ENCODE results near the gene PIK3R6. TPM values are rescaled to one million over a fixed set of nuclear protein-coding genes. Genes with fewer than 3 reads are reported as not detected.

PIK3R6 gene
- total and polyA plus RNA-seq, 2 experiments from 2014 or later = 0.11 to 0.24 TPM

DNA sequence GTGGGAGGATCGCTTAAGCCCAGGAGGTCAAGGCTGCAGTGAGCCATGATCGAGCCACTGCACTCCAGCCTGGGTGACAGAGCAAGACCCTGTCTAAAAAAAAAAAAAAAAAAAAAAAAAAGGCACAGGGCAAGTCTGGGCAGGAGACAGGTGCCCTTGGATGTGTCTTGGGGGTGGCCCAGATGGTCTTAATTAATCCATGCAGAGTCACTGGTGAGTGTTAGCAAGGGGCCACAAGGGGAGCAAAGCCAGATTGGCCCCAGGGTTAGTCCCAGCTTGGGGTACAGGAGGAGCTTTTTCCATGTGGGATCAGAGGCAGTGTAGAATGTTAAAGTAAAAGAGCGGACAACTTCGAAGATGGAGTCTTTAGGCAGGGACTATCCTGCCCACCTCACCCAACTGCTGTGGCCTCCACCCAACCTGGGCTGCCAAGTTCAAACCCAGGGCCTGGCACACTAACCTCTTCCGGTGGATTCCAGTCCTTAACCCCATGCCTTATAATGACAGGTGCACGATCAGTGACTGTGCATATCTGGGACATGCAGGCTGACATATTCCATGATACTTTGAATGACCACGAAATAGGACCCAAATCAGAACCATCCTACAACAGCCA lies 36.1 kb downstream of the PIK3R6 start:
- TF ChIP-seq, protein P1, sequence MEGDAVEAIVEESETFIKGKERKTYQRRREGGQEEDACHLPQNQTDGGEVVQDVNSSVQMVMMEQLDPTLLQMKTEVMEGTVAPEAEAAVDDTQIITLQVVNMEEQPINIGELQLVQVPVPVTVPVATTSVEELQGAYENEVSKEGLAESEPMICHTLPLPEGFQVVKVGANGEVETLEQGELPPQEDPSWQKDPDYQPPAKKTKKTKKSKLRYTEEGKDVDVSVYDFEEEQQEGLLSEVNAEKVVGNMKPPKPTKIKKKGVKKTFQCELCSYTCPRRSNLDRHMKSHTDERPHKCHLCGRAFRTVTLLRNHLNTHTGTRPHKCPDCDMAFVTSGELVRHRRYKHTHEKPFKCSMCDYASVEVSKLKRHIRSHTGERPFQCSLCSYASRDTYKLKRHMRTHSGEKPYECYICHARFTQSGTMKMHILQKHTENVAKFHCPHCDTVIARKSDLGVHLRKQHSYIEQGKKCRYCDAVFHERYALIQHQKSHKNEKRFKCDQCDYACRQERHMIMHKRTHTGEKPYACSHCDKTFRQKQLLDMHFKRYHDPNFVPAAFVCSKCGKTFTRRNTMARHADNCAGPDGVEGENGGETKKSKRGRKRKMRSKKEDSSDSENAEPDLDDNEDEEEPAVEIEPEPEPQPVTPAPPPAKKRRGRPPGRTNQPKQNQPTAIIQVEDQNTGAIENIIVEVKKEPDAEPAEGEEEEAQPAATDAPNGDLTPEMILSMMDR (conservative IDR thresholded peaks at IDR 0.05; ENCODE audit: low read depth in 2 of 2) = no peak
- TF ChIP-seq, protein P2, sequence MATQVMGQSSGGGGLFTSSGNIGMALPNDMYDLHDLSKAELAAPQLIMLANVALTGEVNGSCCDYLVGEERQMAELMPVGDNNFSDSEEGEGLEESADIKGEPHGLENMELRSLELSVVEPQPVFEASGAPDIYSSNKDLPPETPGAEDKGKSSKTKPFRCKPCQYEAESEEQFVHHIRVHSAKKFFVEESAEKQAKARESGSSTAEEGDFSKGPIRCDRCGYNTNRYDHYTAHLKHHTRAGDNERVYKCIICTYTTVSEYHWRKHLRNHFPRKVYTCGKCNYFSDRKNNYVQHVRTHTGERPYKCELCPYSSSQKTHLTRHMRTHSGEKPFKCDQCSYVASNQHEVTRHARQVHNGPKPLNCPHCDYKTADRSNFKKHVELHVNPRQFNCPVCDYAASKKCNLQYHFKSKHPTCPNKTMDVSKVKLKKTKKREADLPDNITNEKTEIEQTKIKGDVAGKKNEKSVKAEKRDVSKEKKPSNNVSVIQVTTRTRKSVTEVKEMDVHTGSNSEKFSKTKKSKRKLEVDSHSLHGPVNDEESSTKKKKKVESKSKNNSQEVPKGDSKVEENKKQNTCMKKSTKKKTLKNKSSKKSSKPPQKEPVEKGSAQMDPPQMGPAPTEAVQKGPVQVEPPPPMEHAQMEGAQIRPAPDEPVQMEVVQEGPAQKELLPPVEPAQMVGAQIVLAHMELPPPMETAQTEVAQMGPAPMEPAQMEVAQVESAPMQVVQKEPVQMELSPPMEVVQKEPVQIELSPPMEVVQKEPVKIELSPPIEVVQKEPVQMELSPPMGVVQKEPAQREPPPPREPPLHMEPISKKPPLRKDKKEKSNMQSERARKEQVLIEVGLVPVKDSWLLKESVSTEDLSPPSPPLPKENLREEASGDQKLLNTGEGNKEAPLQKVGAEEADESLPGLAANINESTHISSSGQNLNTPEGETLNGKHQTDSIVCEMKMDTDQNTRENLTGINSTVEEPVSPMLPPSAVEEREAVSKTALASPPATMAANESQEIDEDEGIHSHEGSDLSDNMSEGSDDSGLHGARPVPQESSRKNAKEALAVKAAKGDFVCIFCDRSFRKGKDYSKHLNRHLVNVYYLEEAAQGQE (IDR thresholded peaks at IDR 0.05; ENCODE audit: unreplicated experiment) = no peak
- TF ChIP-seq POLR2AphosphoS5 (IDR thresholded peaks at IDR 0.05; ENCODE audit: low read depth) (no peak), EZH2 (IDR thresholded peaks at IDR 0.05; ENCODE audit: low read depth, unreplicated experiment) (no peak), NANOG (IDR thresholded peaks at IDR 0.05; ENCODE audit: borderline replicate concordance) (no peak), ZNF114 (CRISPR knock-in tag; IDR thresholded peaks at IDR 0.05) (no peak), CREB1 (CRISPR knock-in tag; IDR thresholded peaks at IDR 0.05; ENCODE audit: low read depth) (no peak), JUNB (IDR thresholded peaks at IDR 0.05; ENCODE audit: unreplicated experiment) (no peak)
- TF ChIP-seq, protein P3, sequence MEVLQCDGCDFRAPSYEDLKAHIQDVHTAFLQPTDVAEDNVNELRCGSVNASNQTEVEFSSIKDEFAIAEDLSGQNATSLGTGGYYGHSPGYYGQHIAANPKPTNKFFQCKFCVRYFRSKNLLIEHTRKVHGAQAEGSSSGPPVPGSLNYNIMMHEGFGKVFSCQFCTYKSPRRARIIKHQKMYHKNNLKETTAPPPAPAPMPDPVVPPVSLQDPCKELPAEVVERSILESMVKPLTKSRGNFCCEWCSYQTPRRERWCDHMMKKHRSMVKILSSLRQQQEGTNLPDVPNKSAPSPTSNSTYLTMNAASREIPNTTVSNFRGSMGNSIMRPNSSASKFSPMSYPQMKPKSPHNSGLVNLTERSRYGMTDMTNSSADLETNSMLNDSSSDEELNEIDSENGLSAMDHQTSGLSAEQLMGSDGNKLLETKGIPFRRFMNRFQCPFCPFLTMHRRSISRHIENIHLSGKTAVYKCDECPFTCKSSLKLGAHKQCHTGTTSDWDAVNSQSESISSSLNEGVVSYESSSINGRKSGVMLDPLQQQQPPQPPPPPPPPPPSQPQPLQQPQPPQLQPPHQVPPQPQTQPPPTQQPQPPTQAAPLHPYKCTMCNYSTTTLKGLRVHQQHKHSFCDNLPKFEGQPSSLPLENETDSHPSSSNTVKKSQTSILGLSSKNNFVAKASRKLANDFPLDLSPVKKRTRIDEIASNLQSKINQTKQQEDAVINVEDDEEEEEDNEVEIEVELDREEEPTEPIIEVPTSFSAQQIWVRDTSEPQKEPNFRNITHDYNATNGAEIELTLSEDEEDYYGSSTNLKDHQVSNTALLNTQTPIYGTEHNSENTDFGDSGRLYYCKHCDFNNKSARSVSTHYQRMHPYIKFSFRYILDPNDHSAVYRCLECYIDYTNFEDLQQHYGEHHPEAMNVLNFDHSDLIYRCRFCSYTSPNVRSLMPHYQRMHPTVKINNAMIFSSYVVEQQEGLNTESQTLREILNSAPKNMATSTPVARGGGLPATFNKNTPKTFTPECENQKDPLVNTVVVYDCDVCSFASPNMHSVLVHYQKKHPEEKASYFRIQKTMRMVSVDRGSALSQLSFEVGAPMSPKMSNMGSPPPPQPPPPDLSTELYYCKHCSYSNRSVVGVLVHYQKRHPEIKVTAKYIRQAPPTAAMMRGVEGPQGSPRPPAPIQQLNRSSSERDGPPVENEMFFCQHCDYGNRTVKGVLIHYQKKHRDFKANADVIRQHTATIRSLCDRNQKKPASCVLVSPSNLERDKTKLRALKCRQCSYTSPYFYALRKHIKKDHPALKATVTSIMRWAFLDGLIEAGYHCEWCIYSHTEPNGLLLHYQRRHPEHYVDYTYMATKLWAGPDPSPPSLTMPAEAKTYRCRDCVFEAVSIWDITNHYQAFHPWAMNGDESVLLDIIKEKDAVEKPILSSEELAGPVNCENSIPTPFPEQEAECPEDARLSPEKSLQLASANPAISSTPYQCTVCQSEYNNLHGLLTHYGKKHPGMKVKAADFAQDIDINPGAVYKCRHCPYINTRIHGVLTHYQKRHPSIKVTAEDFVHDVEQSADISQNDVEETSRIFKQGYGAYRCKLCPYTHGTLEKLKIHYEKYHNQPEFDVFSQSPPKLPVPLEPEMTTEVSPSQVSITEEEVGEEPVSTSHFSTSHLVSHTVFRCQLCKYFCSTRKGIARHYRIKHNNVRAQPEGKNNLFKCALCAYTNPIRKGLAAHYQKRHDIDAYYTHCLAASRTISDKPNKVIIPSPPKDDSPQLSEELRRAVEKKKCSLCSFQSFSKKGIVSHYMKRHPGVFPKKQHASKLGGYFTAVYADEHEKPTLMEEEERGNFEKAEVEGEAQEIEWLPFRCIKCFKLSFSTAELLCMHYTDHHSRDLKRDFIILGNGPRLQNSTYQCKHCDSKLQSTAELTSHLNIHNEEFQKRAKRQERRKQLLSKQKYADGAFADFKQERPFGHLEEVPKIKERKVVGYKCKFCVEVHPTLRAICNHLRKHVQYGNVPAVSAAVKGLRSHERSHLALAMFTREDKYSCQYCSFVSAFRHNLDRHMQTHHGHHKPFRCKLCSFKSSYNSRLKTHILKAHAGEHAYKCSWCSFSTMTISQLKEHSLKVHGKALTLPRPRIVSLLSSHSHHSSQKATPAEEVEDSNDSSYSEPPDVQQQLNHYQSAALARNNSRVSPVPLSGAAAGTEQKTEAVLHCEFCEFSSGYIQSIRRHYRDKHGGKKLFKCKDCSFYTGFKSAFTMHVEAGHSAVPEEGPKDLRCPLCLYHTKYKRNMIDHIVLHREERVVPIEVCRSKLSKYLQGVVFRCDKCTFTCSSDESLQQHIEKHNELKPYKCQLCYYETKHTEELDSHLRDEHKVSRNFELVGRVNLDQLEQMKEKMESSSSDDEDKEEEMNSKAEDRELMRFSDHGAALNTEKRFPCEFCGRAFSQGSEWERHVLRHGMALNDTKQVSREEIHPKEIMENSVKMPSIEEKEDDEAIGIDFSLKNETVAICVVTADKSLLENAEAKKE (CRISPR knock-in tag; IDR thresholded peaks at IDR 0.05) = no peak
- TF ChIP-seq, protein P4, sequence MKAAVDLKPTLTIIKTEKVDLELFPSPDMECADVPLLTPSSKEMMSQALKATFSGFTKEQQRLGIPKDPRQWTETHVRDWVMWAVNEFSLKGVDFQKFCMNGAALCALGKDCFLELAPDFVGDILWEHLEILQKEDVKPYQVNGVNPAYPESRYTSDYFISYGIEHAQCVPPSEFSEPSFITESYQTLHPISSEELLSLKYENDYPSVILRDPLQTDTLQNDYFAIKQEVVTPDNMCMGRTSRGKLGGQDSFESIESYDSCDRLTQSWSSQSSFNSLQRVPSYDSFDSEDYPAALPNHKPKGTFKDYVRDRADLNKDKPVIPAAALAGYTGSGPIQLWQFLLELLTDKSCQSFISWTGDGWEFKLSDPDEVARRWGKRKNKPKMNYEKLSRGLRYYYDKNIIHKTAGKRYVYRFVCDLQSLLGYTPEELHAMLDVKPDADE (IDR thresholded peaks at IDR 0.05) = no peak
- no peak for ATAC-seq
- Histone ChIP-seq H3F3A (replicated peaks; ENCODE audit: low read depth) (no peaks in the 10 kb centered on the region), H3K4me2 (no peak overlapping the region), H3K36me3 (ENCODE audit: insufficient read depth) (no peaks in the 10 kb centered on the region), H3K4me1 (ENCODE audit: insufficient read depth) (no peaks in the 10 kb centered on the region), H4K20me1 (replicated peaks; ENCODE audit: insufficient read depth) (no peaks in the 10 kb centered on the region), H3K79me2 (replicated peaks; ENCODE audit: insufficient read depth) (no peaks in the 10 kb centered on the region), H3K27me3 (ENCODE audit: insufficient read depth) (no peaks in the 10 kb centered on the region), H3K27ac (ENCODE audit: low read depth) (no peak overlapping the region), H3K4me3 (no peak overlapping the region), H2AFZ (no peak overlapping the region), H3K9me2 (ENCODE audit: insufficient read depth) (no peaks in the 10 kb centered on the region)
- no peaks in the 10 kb centered on the region for H3K36me3 Mint-ChIP-seq (ENCODE audit: low read depth)
- H3K4me3 Mint-ChIP-seq = no peak overlapping the region
- peaks cover 3% of the 10 kb centered on the region; the same call in 1 of the 3 replicates for H3K9me3 Mint-ChIP-seq
- no peak overlapping the region for H3K27ac Mint-ChIP-seq
- H3K27me3 Mint-ChIP-seq (ENCODE audit: insufficient read depth, low read depth, poor library complexity) = peaks cover 6% of the 10 kb centered on the region
- peaks cover 11% of the 10 kb centered on the region; the same call in 2 of the 3 replicates for H3K4me1 Mint-ChIP-seq
- no peak for DNase-seq (ENCODE audit: low spot score)
